H9 (cell line): ENCODE data around the gene CHSY1. TPM values are rescaled to one million over a fixed set of nuclear protein-coding genes. Genes with fewer than 3 reads are reported as not detected.

Experiments
- DNase-seq: peaks from one replicate; pipeline ENCODE4 v3.0.0-alpha.2; 2017
- H2AFZ ChIP-seq: one replicate; pipeline ENCODE4 v1.6.1; 2013; ENCODE audit warnings: mild to moderate bottlenecking, low read length, control low read depth, moderate library complexity
- H2AK5ac ChIP-seq: 2 replicates; pipeline ENCODE4 v1.6.1; 2013; ENCODE audit warnings: low read length, control low read depth, mixed read lengths; ENCODE audit not compliant: insufficient read length
- H2BK120ac ChIP-seq: one replicate; pipeline ENCODE4 v1.6.1; 2013; ENCODE audit warnings: low read depth, mild to moderate bottlenecking, low read length, control low read depth, inconsistent platforms; ENCODE audit not compliant: poor library complexity, severe bottlenecking
- H2BK12ac ChIP-seq: 2 replicates; pipeline ENCODE4 v1.6.1; 2013; ENCODE audit warnings: low read length, control low read depth, mixed read lengths, low read depth; ENCODE audit not compliant: insufficient read length
- H2BK15ac ChIP-seq: 2 replicates; pipeline ENCODE4 v1.6.1; 2013; ENCODE audit warnings: low read depth, low read length, control low read depth
- H2BK20ac ChIP-seq: one replicate; pipeline ENCODE4 v1.6.1; 2013; ENCODE audit warnings: low read depth, mild to moderate bottlenecking, low read length, control low read depth, inconsistent platforms; ENCODE audit not compliant: poor library complexity, severe bottlenecking
- H2BK5ac ChIP-seq: 2 replicates; pipeline ENCODE4 v1.6.1; 2013; ENCODE audit warnings: low read length, control low read depth, mixed read lengths; ENCODE audit not compliant: insufficient read length
- H3K14ac ChIP-seq: 2 replicates; pipeline ENCODE4 v1.6.1; 2013; ENCODE audit warnings: low read length, control low read depth; ENCODE audit not compliant: insufficient read depth
- H3K18ac ChIP-seq: 2 replicates; pipeline ENCODE4 v1.6.1; 2013; ENCODE audit warnings: low read depth, mild to moderate bottlenecking, mixed read lengths, low read length, control low read depth; ENCODE audit not compliant: insufficient read length
- H3K23ac ChIP-seq: 2 replicates; pipeline ENCODE4 v1.6.1; 2013; ENCODE audit warnings: low read length, control low read depth, mixed read lengths, low read depth; ENCODE audit not compliant: insufficient read length
- H3K23me2 ChIP-seq: 2 replicates; pipeline ENCODE4 v1.6.1; 2013; ENCODE audit warnings: low read depth, mild to moderate bottlenecking, mixed read lengths, low read length, control low read depth; ENCODE audit not compliant: insufficient read length, poor library complexity, severe bottlenecking
- H3K27ac ChIP-seq: 2 replicates; pipeline ENCODE4 v1.5.1; 2013; ENCODE audit warnings: low read length, control low read depth, mixed read lengths, low read depth; ENCODE audit not compliant: insufficient read length
- H3K27me3 ChIP-seq: 2 replicates; pipeline ENCODE4 v1.6.1; 2013; ENCODE audit warnings: low read length, control low read depth, inconsistent platforms; ENCODE audit not compliant: insufficient read depth
- H3K4ac ChIP-seq: 2 replicates; pipeline ENCODE4 v1.6.1; 2013; ENCODE audit warnings: low read depth, mild to moderate bottlenecking, control low read depth, inconsistent platforms, low read length, moderate library complexity
- H3K4me1 ChIP-seq: 2 replicates; pipeline ENCODE4 v1.6.1; 2013; ENCODE audit warnings: low read length, control low read depth, inconsistent platforms; ENCODE audit not compliant: insufficient read depth
- H3K4me2 ChIP-seq: 2 replicates; pipeline ENCODE4 v1.6.1; 2013; ENCODE audit warnings: low read length, control low read depth, mixed read lengths; ENCODE audit not compliant: insufficient read length, insufficient read depth
- H3K56ac ChIP-seq: 2 replicates; pipeline ENCODE4 v1.6.1; 2013; ENCODE audit warnings: low read depth, mild to moderate bottlenecking, mixed read lengths, low read length, control low read depth; ENCODE audit not compliant: insufficient read length
- H3K79me1 ChIP-seq: 2 replicates; pipeline ENCODE4 v1.6.1; 2013; ENCODE audit warnings: low read depth, mild to moderate bottlenecking, moderate library complexity, low read length, control low read depth, inconsistent platforms; ENCODE audit not compliant: insufficient read depth, poor library complexity, severe bottlenecking
- H3K79me2 ChIP-seq: 2 replicates; pipeline ENCODE4 v1.6.1; 2013; ENCODE audit warnings: low read length, control low read depth, inconsistent platforms; ENCODE audit not compliant: insufficient read depth
- H3K9ac ChIP-seq: 2 replicates; pipeline ENCODE4 v1.6.1; 2013; ENCODE audit warnings: low read length, control low read depth, mixed read lengths; ENCODE audit not compliant: insufficient read length; ENCODE audit errors: extremely low read depth
- H3K9me3 ChIP-seq: one replicate; pipeline ENCODE4 v1.6.1; 2013; ENCODE audit warnings: low read depth, low read length, inconsistent platforms; ENCODE audit not compliant: control insufficient read depth
- H3T11ph ChIP-seq: one replicate; pipeline ENCODE4 v1.6.1; 2013; ENCODE audit warnings: mild to moderate bottlenecking, low read length, control low read depth, inconsistent platforms
- H4K20me1 ChIP-seq: one replicate; pipeline ENCODE4 v1.6.1; 2013; ENCODE audit not compliant: control insufficient read depth, insufficient read length, insufficient read depth
- H4K5ac ChIP-seq: 2 replicates; pipeline ENCODE4 v1.6.1; 2013; ENCODE audit warnings: low read depth, mild to moderate bottlenecking, mixed read lengths, low read length, control low read depth; ENCODE audit not compliant: insufficient read length
- H4K8ac ChIP-seq: replicated peaks from 2 replicates; pipeline ENCODE4 v1.6.1; 2013; ENCODE audit warnings: low read length, control low read depth, mixed read lengths, low read depth; ENCODE audit not compliant: insufficient read length
- H4K91ac ChIP-seq: 2 replicates; pipeline ENCODE4 v1.6.1; 2013; ENCODE audit warnings: low read depth, mild to moderate bottlenecking, moderate library complexity, mixed read lengths, low read length, control low read depth; ENCODE audit not compliant: insufficient read length
- H3K27ac Mint-ChIP-seq, 3 experiments: 2 replicates in 2 of 3; 3 replicates in 1 of 3; pipeline ENCODE4 v1.8.0; 2020 to 2021; ENCODE audit warnings: mixed read lengths in 3 of 3, mild to moderate bottlenecking in 1 of 3, moderate library complexity in 1 of 3
- H3K27me3 Mint-ChIP-seq: 2 replicates; pipeline ENCODE4 v1.8.0; 2021; ENCODE audit warnings: low read depth, mild to moderate bottlenecking, moderate library complexity, mixed read lengths
- H3K36me3 Mint-ChIP-seq, 3 experiments: 2 replicates in 2 of 3; 3 replicates in 1 of 3; pipeline ENCODE4 v1.8.0; 2020 to 2021; ENCODE audit warnings: low read depth in 3 of 3, mixed read lengths in 3 of 3; ENCODE audit not compliant: insufficient read depth in 1 of 3
- H3K4me1 Mint-ChIP-seq, 2 experiments: 2 replicates each; pipeline ENCODE4 v1.8.0; 2020; ENCODE audit warnings: mixed read lengths in 2 of 2
- H3K4me3 Mint-ChIP-seq, 2 experiments: 2 replicates in 1 of 2; 3 replicates in 1 of 2; pipeline ENCODE4 v1.8.0; 2020 to 2021; ENCODE audit warnings: mild to moderate bottlenecking in 2 of 2, mixed read lengths in 2 of 2, moderate library complexity in 1 of 2
- H3K9me3 Mint-ChIP-seq, 2 experiments: 2 replicates in 1 of 2; 3 replicates in 1 of 2; pipeline ENCODE4 v1.8.0; 2020; ENCODE audit warnings: mild to moderate bottlenecking in 2 of 2, mixed read lengths in 2 of 2, moderate library complexity in 1 of 2
- CTCF ChIP-seq: fragments of 200-600 bp; sonication (generic); conservative IDR thresholded peaks from 3 replicates; pipeline ENCODE4 v1.8.0; 2021; ENCODE audit warnings: antibody characterized with exemption, mild to moderate bottlenecking
- total RNA-seq: library from RNA; stranded (reverse); gene quantifications from 2 replicates; pipeline ENCODE4 v1.2.1, GENCODE V29; 2021

CHSY1 gene
- total RNA-seq, 1 experiment from 2014 or later, result 68.3 TPM

- Histone ChIP-seq H4K8ac (no peak overlapping the region), H2BK20ac (no peak overlapping the region), H3K27me3 (no peaks in the 10 kb centered on the region), H2AFZ (no peak overlapping the region), H3K18ac (no peak overlapping the region), H2BK15ac (no peak overlapping the region), H3K9ac (no peak overlapping the region), H3K4ac (no peak overlapping the region), H2AK5ac (no peak overlapping the region), H2BK12ac (no peak overlapping the region), H3K79me1 (no peaks in the 10 kb centered on the region), H3K4me2 (no peak overlapping the region), H3K4me1 (no peaks in the 10 kb centered on the region), H4K91ac (no peak overlapping the region), H3K23me2 (no peaks in the 10 kb centered on the region), H3K56ac (no peak overlapping the region), H3K9me3 (no peaks in the 10 kb centered on the region), H3K14ac (no peak overlapping the region), H4K20me1 (no peaks in the 10 kb centered on the region), H2BK120ac (no peak overlapping the region), H2BK5ac (no peak overlapping the region), H3K79me2 (no peaks in the 10 kb centered on the region), H3K23ac (no peak overlapping the region), H3T11ph (no peak overlapping the region), H4K5ac (no peak overlapping the region), H3K27ac (no peak overlapping the region)
- no peak overlapping the region for H3K27ac Mint-ChIP-seq
- no peak for TF ChIP-seq CTCF
- H3K27me3 Mint-ChIP-seq, result peaks cover 4% of the 10 kb centered on the region; the same call in 1 of the 2 replicates
- no peak for DNase-seq
- peaks cover 8 to 9% of the 10 kb centered on the region in 2 experiments for H3K4me1 Mint-ChIP-seq
- no peaks in the 10 kb centered on the region for H3K9me3 Mint-ChIP-seq
- no peaks in the 10 kb centered on the region for H3K36me3 Mint-ChIP-seq
- no peak overlapping the region for H3K4me3 Mint-ChIP-seq
Observed at GRCh38 chr15:101141926-101142527, 109.8 kb downstream of the CHSY1 start.
